OCI-LY7 (cell line): ENCODE data around the gene TUBGCP5.

Source experiments
- CTCF ChIP-seq: fragments of 200-600 bp; sonication (generic); conservative IDR thresholded peaks from 2 replicates; pipeline ENCODE4 v1.5.1; 2014; ENCODE audit warnings: mild to moderate bottlenecking, antibody characterized with exemption, low read length, moderate library complexity, mixed read lengths
- EZH2phosphoT487 ChIP-seq: fragments of 200-600 bp; sonication (generic); IDR thresholded peaks from 2 replicates; pipeline ENCODE4 v1.6.1; 2018; ENCODE audit warnings: low read depth, borderline replicate concordance, mild to moderate bottlenecking, mixed run types, antibody characterized with exemption, low read length, moderate library complexity, mixed read lengths

- no peak for TF ChIP-seq CTCF
- no peak for TF ChIP-seq EZH2phosphoT487
These were observed 58.9 kb downstream of the TUBGCP5 start, which contains the start of gene CYFIP1 for GRCh38 chr15:22980189-22981050.
